ENCODE measurements around the gene SMC6. TPM values are rescaled to one million over a fixed set of nuclear protein-coding genes. Genes with fewer than 3 reads are reported as not detected.

The SMC6 gene
- total RNA-seq, 1 donor from 2014 or later = 21.4 TPM

DNA sequence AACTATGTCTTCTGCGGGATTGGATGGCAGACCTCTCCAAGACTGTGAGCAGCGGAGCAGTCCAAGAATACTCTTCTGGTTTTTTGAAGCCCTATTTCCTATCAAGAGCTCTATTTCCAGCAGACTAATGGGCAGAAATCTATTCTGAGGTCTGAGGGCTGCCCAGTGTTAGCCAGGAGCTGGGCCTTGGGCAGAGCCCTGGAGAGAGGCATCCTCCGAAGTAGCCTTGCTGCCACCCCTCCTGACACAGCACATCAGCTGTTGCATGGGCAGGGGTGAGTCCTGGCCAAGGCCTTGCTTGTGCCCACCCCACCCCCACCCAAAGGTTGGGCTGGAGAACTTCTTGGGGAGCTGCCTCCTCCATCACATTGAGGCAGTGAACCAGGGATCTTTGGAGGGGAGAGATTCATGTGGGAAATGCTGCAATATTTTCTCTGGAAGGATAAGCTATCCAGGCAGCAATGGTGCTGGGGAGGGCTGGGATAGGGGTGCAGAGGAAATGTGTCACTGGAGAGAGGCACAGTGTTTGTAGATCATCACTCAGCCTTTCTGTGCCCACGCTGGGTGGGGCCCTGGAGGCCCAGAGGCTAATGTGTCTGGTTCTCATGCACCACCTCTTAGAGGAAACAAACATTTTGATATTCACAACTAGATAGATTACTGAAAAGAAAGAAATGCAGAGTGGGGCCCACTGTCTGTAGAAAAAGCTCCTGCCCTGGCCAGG, 108.5 kb downstream of the SMC6 start:
- no peak for DNase-seq (ENCODE audit: low read depth)
- TF ChIP-seq CTCF (conservative IDR thresholded peaks at IDR 0.05; ENCODE audit: low read depth, low read length) = no peak
- H3K4me3 ChIP-seq (ENCODE audit: low read depth, low read length) = no peak overlapping the region

GRCh38 chr2:17643031-17643615, 110.5 kb downstream of the SMC6 start:
- peak; percentile 80 for DNase-seq (ENCODE audit: low read depth)
- H3K4me3 ChIP-seq (ENCODE audit: low read depth, low read length) = no peak overlapping the region
- peak; percentile 2 for TF ChIP-seq CTCF (conservative IDR thresholded peaks at IDR 0.05; ENCODE audit: low read depth, low read length)

DNA sequence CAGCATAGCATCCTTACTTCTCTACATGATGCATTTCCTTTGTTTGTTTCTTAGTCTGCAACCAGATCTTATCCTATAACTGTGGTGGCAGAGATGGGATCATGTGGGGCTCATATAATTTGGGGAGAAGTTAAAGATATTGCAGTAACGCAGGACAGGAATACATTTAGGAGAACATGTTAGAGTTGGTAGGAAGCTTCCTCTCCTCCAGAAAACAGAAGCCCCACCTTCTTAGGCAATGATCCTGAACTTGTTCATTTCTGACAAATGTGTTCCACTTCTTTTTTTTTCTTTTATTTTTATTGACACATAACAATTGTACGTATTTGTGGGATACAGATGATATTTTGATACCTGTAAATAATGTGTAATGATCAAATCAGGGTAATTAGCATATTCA, 113.2 kb downstream of the SMC6 start:
- no peak for DNase-seq (ENCODE audit: low read depth)
- TF ChIP-seq CTCF (conservative IDR thresholded peaks at IDR 0.05; ENCODE audit: low read depth, low read length) = no peak
- no peak overlapping the region for H3K4me3 ChIP-seq (ENCODE audit: low read depth, low read length)

- DNase-seq (ENCODE audit: low read depth) = no peak
- TF ChIP-seq CTCF (conservative IDR thresholded peaks at IDR 0.05; ENCODE audit: low read depth, low read length) = no peak
- no peak overlapping the region for H3K4me3 ChIP-seq (ENCODE audit: low read depth, low read length)
Observed at GRCh38 chr2:17638196-17638743, 115.3 kb downstream of the SMC6 start.

- TF ChIP-seq CTCF (conservative IDR thresholded peaks at IDR 0.05; ENCODE audit: low read depth, low read length) = no peak
- H3K4me3 ChIP-seq (ENCODE audit: low read depth, low read length) = no peak overlapping the region
- no peak for DNase-seq (ENCODE audit: low read depth)
Observed at GRCh38 chr2:17637131-17637906, 116.3 kb downstream of the SMC6 start.

GRCh38 chr2:17636257-17636656, 117.4 kb downstream of the SMC6 start:
- no peak for TF ChIP-seq CTCF (conservative IDR thresholded peaks at IDR 0.05; ENCODE audit: low read depth, low read length)
- no peak for DNase-seq (ENCODE audit: low read depth)
- H3K4me3 ChIP-seq (ENCODE audit: low read depth, low read length) = no peak overlapping the region
